Endothelial cell of umbilical vein (primary cell): Measurements from ENCODE around the gene ATOSB. TPM values are rescaled to one million over a fixed set of nuclear protein-coding genes. Genes with fewer than 3 reads are reported as not detected.

ENCODE experiments used
- BruUV-seq: library from RNA; stranded (reverse); fragments of 400-500 nt; replicated peaks from 2 replicates; lab custom pipeline; 2021; lab: Mats Ljungman, UMichigan
- CTCF ChIA-PET: fragments of 300-600, 350-600 bp; sonication (Branson Sonifier 250); formaldehyde crosslinking; loops from one replicate; lab custom pipeline; 2021; ENCODE audit warnings: antibody characterized with exemption, inconsistent platforms; lab: Charles Lee
- POLR2A ChIA-PET: fragments of 300-600, 350-600 bp; sonication (Branson Sonifier 250); formaldehyde crosslinking; loops from one replicate; lab custom pipeline; 2021; ENCODE audit warnings: antibody characterized with exemption, inconsistent platforms; lab: Charles Lee
- DNase-seq: peaks from one replicate; pipeline ENCODE4 v3.0.0-alpha.2; 2011; ENCODE audit warnings: low read depth, low spot score
- FAIRE-seq: peaks from 2 replicates; lab custom pipeline; 2011; peaks lifted over from hg19 to GRCh38; lab: Jason Lieb, UNC
- H2AFZ ChIP-seq: 2 replicates; pipeline ENCODE4 v1.6.0; 2012; ENCODE audit warnings: low read depth, low read length, control low read depth, inconsistent platforms
- H3K27ac ChIP-seq: 2 replicates; pipeline ENCODE4 v1.5.1; 2011; ENCODE audit warnings: low read depth, mild to moderate bottlenecking, control low read depth, low read length, moderate library complexity; ENCODE audit not compliant: insufficient read depth
- H3K27me3 ChIP-seq, 2 experiments: 2 replicates each; pipeline versions ENCODE4 v1.6.0 to v1.6.1; 2011; ENCODE audit warnings: low read length in 2 of 2, mixed read lengths in 1 of 2; ENCODE audit not compliant: control insufficient read depth in 2 of 2, insufficient read depth in 2 of 2
- H3K36me3 ChIP-seq, 2 experiments: 2 replicates in 1 of 2; 3 replicates in 1 of 2; pipeline ENCODE4 v1.5.1; 2011; ENCODE audit warnings: low read length in 2 of 2, mild to moderate bottlenecking in 1 of 2, moderate library complexity in 1 of 2; ENCODE audit not compliant: control insufficient read depth in 2 of 2, insufficient read depth in 2 of 2; ENCODE audit errors: extremely low read depth in 1 of 2
- H3K4me1 ChIP-seq: 3 replicates; pipeline ENCODE4 v1.5.1; 2011; ENCODE audit warnings: mild to moderate bottlenecking, low read length; ENCODE audit not compliant: control insufficient read depth, insufficient read depth; ENCODE audit errors: extremely low read depth
- H3K4me2 ChIP-seq: 2 replicates; pipeline ENCODE4 v1.6.1; 2011; ENCODE audit warnings: low read length, control low read depth, mixed read lengths; ENCODE audit not compliant: insufficient read depth
- H3K4me3 ChIP-seq, 3 experiments: fragments of 200-600 bp in 1 of 3; sonication (generic), shearing (Covaris generic) in 1 of 3; replicated peaks in 1 of 3; 2 replicates each; pipeline ENCODE4 v1.5.1; 2011 to 2016; ENCODE audit warnings: control low read depth in 3 of 3, low read length in 3 of 3, mild to moderate bottlenecking in 2 of 3, inconsistent platforms in 1 of 3, low read depth in 1 of 3, moderate library complexity in 1 of 3; ENCODE audit not compliant: insufficient read depth in 1 of 3
- H3K79me2 ChIP-seq: 2 replicates; pipeline ENCODE4 v1.6.0; 2012; ENCODE audit warnings: low read length, inconsistent platforms; ENCODE audit not compliant: control insufficient read depth, insufficient read depth
- H3K9ac ChIP-seq: replicated peaks from 2 replicates; pipeline ENCODE3; 2011; ENCODE audit warnings: low read length, control low read depth; ENCODE audit not compliant: insufficient read depth; ENCODE audit errors: extremely low read depth
- H3K9me1 ChIP-seq: replicated peaks from 3 replicates; pipeline ENCODE4 v1.6.0; 2011; ENCODE audit warnings: mild to moderate bottlenecking, low read length; ENCODE audit not compliant: control insufficient read depth, insufficient read depth; ENCODE audit errors: extremely low read depth
- H3K9me3 ChIP-seq: replicated peaks from 2 replicates; pipeline ENCODE4 v1.5.1; 2012; ENCODE audit warnings: low read length, inconsistent platforms; ENCODE audit not compliant: control insufficient read depth, insufficient read depth
- H4K20me1 ChIP-seq: replicated peaks from 2 replicates; pipeline ENCODE3; 2011; ENCODE audit warnings: mild to moderate bottlenecking, low read length; ENCODE audit not compliant: control insufficient read depth, insufficient read depth; ENCODE audit errors: extremely low read depth
- EZH2 ChIP-seq: IDR thresholded peaks from 2 replicates; pipeline ENCODE4 v1.6.1; 2012; ENCODE audit warnings: borderline replicate concordance, low read depth, mild to moderate bottlenecking, moderate library complexity, low read length, inconsistent platforms; ENCODE audit not compliant: severe bottlenecking
- FOS ChIP-seq: IDR thresholded peaks from 2 replicates; pipeline ENCODE4 v1.6.1; 2011; ENCODE audit warnings: mild to moderate bottlenecking, low read length, moderate library complexity, borderline replicate concordance; ENCODE audit not compliant: insufficient read depth
- GATA2 ChIP-seq: IDR thresholded peaks from 2 replicates; pipeline ENCODE4 v1.7.0; 2011; ENCODE audit warnings: low read depth, mild to moderate bottlenecking, moderate library complexity, mixed read lengths, low read length; ENCODE audit not compliant: insufficient read length, insufficient read depth
- JUN ChIP-seq: IDR thresholded peaks from 2 replicates; pipeline ENCODE4 v1.6.1; 2011; ENCODE audit warnings: borderline replicate concordance, low read depth; ENCODE audit not compliant: insufficient read length, insufficient read depth
- MYC ChIP-seq: IDR thresholded peaks from one replicate; pipeline ENCODE4 v1.6.1; 2011; ENCODE audit warnings: mild to moderate bottlenecking, low read depth, low read length
- POLR2A ChIP-seq: IDR thresholded peaks from 2 replicates; pipeline ENCODE4 v1.6.1; 2012; ENCODE audit warnings: low read depth, mild to moderate bottlenecking, control low read depth, low read length
- POLR2AphosphoS5 ChIP-seq: IDR thresholded peaks from 2 replicates; pipeline ENCODE4 v1.6.1; 2012; ENCODE audit warnings: low read depth, mild to moderate bottlenecking, control low read depth, low read length, moderate library complexity; ENCODE audit not compliant: insufficient read depth
- dilution Hi-C: fragments of 300-500 bp; cut with MboI; formaldehyde crosslinking; loops from one replicate; pipeline ENCODE4 v1.15.0; 2019; ENCODE audit warnings: low sequenced_read_pairs; ENCODE audit not compliant: extremely low pct_ligation_motif_present
- intact Hi-C: fragments of 100-400 bp; cut with micrococcal nuclease; formaldehyde crosslinking; loops from one replicate; pipeline ENCODE4 v1.10.0; 2022
- polyA plus RNA-seq, 4 experiments: library from polyadenylated mRNA; depleted of rRNA in 3 of 4; stranded (reverse) in 3 of 4; unstranded in 1 of 4; fragments of >200 nt; gene quantifications; 2 replicates each; pipeline versions ENCODE4 v1.2.1 to v1.2.3, GENCODE V29; 2011 to 2012; ENCODE audit warnings: missing spikeins in 1 of 4
- total RNA-seq: library from RNA; stranded (reverse); gene quantifications from 2 replicates; pipeline ENCODE4 v1.2.3, GENCODE V29; 2021
- TF ChIP-seq, protein P1 (sequence below): IDR thresholded peaks from 2 replicates; pipeline ENCODE4 v1.6.1; 2011; ENCODE audit not compliant: insufficient read depth, insufficient read length
- TF ChIP-seq, protein P2 (sequence below), 2 donors: IDR thresholded peaks; 1 replicate in 1 of 2; 2 replicates in 1 of 2; pipeline ENCODE4 v1.5.1; 2011; ENCODE audit warnings: low read length in 2 of 2, mild to moderate bottlenecking in 2 of 2, moderate library complexity in 2 of 2, control low read depth in 1 of 2, inconsistent platforms in 1 of 2, low read depth in 1 of 2; ENCODE audit not compliant: insufficient read depth in 1 of 2; ENCODE audit errors: extremely low read depth in 1 of 2

The ATOSB gene
- total and polyA plus RNA-seq, 2 donors (not counting 3 experiments of a cell fraction or from before 2014, with no cell fraction given) = 34.7 to 58.0 TPM

DNA sequence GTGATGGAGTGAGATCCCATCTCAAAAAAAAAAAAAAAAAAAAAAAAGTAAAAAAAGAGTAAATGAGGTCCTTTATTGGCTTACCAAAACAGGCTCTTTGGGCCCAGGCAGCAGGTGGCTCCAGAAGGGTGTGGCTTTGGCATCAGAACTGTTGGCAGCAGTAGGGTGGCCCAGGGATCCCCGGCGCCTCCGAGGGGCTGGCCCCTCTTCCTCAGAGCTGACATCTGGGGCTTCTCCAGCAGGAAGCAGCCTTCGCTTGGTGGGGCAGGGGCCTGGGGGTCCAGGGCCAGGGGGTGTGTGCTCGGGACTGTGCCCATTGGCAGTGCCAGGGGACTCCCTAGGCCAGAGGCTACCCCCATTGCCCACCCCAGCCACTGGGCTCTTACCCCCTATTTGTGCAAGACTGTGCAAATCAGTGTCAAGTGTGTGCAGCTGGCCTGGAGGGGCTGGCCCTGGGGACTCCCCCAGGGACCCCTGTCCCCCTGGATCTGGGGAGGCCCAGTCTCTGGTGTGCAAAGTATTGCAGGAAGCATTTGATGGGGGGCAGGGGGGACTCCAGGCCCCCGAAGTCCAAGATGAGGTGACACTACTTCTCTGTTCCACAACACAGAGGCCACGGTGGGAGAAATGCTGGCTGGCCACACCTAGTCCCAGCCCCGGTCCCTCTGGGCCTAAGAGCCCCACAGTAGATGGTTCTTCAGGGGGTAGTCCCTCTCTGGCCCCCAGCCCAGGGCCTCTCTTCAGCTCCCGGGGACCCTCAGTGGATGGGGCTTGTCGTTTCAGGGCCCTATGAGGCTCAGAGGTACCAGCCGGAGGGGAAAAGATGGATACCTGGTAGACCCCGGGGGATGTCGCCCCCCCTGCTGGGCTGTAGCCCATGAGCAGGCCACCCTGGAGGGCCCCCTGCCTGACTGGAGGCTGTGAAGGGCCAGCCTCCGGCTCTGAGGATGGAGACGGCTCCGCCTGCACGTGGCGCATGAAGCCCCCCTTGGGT lies 8.1 kb downstream of the ATOSB start:
- dilution Hi-C loops = no loop called here
- peaks cover 32% of the 10 kb centered on the region for H3K4me1 ChIP-seq
- no peaks in the 10 kb centered on the region for H3K27me3 ChIP-seq
- no peak overlapping the region for H3K4me2 ChIP-seq
- no peaks in the 10 kb centered on the region for H4K20me1 ChIP-seq
- CTCF ChIA-PET = no interaction called here
- H3K36me3 ChIP-seq = peaks cover 6 to 35% of the 10 kb centered on the region in 2 experiments
- intact Hi-C loops = no loop called here
- no peak overlapping the region for H3K27ac ChIP-seq
- no peaks in the 10 kb centered on the region for H3K9me3 ChIP-seq
- no peak overlapping the region for H3K4me3 ChIP-seq
- DNase-seq = no peak
- no peaks in the 10 kb centered on the region for H3K9me1 ChIP-seq
- no peak for FAIRE-seq
- BruUV-seq = no TSS peak
- H3K79me2 ChIP-seq = peaks cover 27% of the 10 kb centered on the region
- no peak overlapping the region for H3K9ac ChIP-seq
- TF ChIP-seq POLR2AphosphoS5 (no peak), GATA2 (no peak), FOS (no peak), JUN (no peak), POLR2A (no peak), MYC (no peak), EZH2 (no peak)
- TF ChIP-seq, protein P1, sequence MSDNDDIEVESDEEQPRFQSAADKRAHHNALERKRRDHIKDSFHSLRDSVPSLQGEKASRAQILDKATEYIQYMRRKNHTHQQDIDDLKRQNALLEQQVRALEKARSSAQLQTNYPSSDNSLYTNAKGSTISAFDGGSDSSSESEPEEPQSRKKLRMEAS = no peak
- TF ChIP-seq, protein P2, sequence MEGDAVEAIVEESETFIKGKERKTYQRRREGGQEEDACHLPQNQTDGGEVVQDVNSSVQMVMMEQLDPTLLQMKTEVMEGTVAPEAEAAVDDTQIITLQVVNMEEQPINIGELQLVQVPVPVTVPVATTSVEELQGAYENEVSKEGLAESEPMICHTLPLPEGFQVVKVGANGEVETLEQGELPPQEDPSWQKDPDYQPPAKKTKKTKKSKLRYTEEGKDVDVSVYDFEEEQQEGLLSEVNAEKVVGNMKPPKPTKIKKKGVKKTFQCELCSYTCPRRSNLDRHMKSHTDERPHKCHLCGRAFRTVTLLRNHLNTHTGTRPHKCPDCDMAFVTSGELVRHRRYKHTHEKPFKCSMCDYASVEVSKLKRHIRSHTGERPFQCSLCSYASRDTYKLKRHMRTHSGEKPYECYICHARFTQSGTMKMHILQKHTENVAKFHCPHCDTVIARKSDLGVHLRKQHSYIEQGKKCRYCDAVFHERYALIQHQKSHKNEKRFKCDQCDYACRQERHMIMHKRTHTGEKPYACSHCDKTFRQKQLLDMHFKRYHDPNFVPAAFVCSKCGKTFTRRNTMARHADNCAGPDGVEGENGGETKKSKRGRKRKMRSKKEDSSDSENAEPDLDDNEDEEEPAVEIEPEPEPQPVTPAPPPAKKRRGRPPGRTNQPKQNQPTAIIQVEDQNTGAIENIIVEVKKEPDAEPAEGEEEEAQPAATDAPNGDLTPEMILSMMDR (IDR thresholded peaks at IDR 0.05; ENCODE audit: extremely low read depth in 1 of 2, insufficient read depth in 1 of 2, low read depth in 1 of 2, low read length in 2 of 2) = no peak
- POLR2A ChIA-PET = no interaction called here
- H2AFZ ChIP-seq = no peak overlapping the region
